Measurements from ENCODE around the gene TBC1D19.

DNA sequence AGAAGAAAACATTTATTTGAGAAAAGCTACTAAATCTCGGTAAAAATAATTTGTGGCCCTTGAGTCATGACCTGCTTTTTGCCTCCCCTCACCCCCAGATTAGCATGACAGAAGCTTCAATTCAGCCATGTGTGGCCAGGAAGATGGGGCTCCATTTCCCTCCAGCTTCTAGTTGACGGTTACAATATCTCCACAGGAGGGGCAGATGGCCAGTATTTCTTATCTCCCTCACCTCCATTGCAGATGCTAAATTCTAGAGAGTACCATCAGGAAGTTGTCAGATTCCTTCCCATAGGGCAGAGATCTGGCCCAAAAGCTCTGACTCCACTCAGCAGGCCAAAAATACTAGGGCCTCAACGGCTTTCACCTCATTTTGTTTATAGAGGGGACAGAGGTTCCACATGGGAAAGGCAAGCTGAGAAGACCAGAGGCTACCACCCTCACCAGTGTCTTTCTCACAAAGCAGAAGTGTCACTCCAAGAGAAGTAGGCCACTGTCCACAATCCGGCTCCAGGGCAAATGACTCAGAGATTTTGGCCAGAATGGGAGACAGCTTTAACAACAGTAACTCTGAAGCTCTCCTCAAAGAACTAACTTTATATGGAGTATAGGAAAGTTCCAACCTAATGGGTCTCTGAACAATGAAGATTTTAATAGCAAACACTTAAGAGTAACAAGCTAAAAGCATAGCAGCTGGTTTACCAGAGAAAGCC lies 108.3 kb downstream of the TBC1D19 start:
- TF ChIP-seq, protein P1, sequence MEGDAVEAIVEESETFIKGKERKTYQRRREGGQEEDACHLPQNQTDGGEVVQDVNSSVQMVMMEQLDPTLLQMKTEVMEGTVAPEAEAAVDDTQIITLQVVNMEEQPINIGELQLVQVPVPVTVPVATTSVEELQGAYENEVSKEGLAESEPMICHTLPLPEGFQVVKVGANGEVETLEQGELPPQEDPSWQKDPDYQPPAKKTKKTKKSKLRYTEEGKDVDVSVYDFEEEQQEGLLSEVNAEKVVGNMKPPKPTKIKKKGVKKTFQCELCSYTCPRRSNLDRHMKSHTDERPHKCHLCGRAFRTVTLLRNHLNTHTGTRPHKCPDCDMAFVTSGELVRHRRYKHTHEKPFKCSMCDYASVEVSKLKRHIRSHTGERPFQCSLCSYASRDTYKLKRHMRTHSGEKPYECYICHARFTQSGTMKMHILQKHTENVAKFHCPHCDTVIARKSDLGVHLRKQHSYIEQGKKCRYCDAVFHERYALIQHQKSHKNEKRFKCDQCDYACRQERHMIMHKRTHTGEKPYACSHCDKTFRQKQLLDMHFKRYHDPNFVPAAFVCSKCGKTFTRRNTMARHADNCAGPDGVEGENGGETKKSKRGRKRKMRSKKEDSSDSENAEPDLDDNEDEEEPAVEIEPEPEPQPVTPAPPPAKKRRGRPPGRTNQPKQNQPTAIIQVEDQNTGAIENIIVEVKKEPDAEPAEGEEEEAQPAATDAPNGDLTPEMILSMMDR (IDR thresholded peaks at IDR 0.05), result no peak
- no peak for TF ChIP-seq EP300 (IDR thresholded peaks at IDR 0.05)

Measured in tibial nerve (tissue), 4 donors.